Stomach (tissue), 9 donors: Measurements from ENCODE around the gene CYB561D1. TPM values are rescaled to one million over a fixed set of nuclear protein-coding genes. Genes with fewer than 3 reads are reported as not detected.

Experiments used
- DNase-seq, 2 donors: peaks; one replicate each; pipeline versions ENCODE4 v3.0.0 to v3.0.0-alpha.2; 2013 to 2019
- H3K27ac ChIP-seq, 5 donors: fragments of 200-600 bp in 4 of 5; sonication (generic) in 4 of 5; one replicate each; pipeline ENCODE4 v1.5.1; 2013 to 2019; ENCODE audit warnings: mild to moderate bottlenecking in 1 of 5, moderate library complexity in 1 of 5
- H3K27me3 ChIP-seq, 3 donors: fragments of 200-600 bp; sonication (generic); one replicate each; pipeline ENCODE4 v1.5.1; 2017 to 2019; ENCODE audit warnings: mixed run types in 1 of 3
- H3K36me3 ChIP-seq, 4 donors: fragments of 200-600 bp; sonication (generic); 1 replicate in 3 of 4; 2 replicates in 1 of 4; pipeline ENCODE4 v1.5.1; 2016 to 2019
- H3K4me1 ChIP-seq, 4 donors: fragments of 200-600 bp; sonication (generic); one replicate each; pipeline ENCODE4 v1.5.1; 2016 to 2019
- H3K4me3 ChIP-seq, 4 donors: fragments of 200-600 bp; sonication (generic) in 3 of 4; one replicate each; pipeline ENCODE4 v1.5.1; 2016 to 2019; ENCODE audit warnings: mild to moderate bottlenecking in 1 of 4
- H3K9me3 ChIP-seq, 4 donors: fragments of 200-600 bp; sonication (generic); one replicate each; pipeline ENCODE4 v1.5.1; 2016 to 2019
- CTCF ChIP-seq, 7 experiments: fragments of 450-650 bp in 4 of 7; fragments of 200-600 bp in 3 of 7; sonication (generic) in 3 of 7; IDR thresholded peaks; one replicate each; pipeline ENCODE4 v1.5.1; 2016 to 2019; ENCODE audit warnings: antibody characterized with exemption in 7 of 7, control low read depth in 2 of 7, mild to moderate bottlenecking in 1 of 7
- EP300 ChIP-seq: sonication (generic); formaldehyde crosslinking; IDR thresholded peaks from one replicate; pipeline ENCODE4 v1.6.1; 2017; ENCODE audit warnings: antibody characterized with exemption
- POLR2A ChIP-seq, 4 donors: fragments of 450-650 bp; IDR thresholded peaks; one replicate each; pipeline ENCODE4 v1.6.1; 2016; ENCODE audit warnings: antibody characterized with exemption in 4 of 4, control low read depth in 2 of 4, mild to moderate bottlenecking in 1 of 4, moderate library complexity in 1 of 4
- POLR2AphosphoS5 ChIP-seq, 3 donors: sonication (generic); formaldehyde crosslinking; IDR thresholded peaks; one replicate each; pipeline ENCODE4 v1.6.1; 2016; ENCODE audit warnings: antibody characterized with exemption in 3 of 3
- WGBS, 5 donors: extraction: QIAGEN DNeasy Blood & Tissue Kit in 3 of 5; methylation state at CpG; one replicate each; pipeline versions ENCODE4 v1.1.5 to v1.1.7; 2013 to 2018; 5-methylcytosine and 5-hydroxymethylcytosine counted together
- intact Hi-C: fragments of 100-400 bp; cut with DNase I; formaldehyde crosslinking; loops from one replicate; pipeline ENCODE4 v1.15.1; 2023; ENCODE audit warnings: low total_unique reads
- polyA plus RNA-seq, 3 donors: library from polyadenylated mRNA; stranded (reverse); fragments of 200-250 nt; gene quantifications; one replicate each; pipeline ENCODE4 v1.2.3, GENCODE V29; 2013
- total RNA-seq, 5 donors: library from RNA; depleted of rRNA; stranded (reverse); fragments of >200 nt; gene quantifications; one replicate each; pipeline versions ENCODE4 v1.1.0 to v1.2.3, GENCODE V29; 2014 to 2016
- donor health status: healthy with polysubstance abuse.
- donor health status: Bipolar disorder and iron deficiency.
- donor health status: healthy.

Gene CYB561D1
- total and polyA plus RNA-seq, 8 donors: 1.8 to 6.4 (median 2.5) TPM

- no peak for TF ChIP-seq EP300
- TF ChIP-seq POLR2A (IDR thresholded peaks at IDR 0.05): no peak
- TF ChIP-seq CTCF (IDR thresholded peaks at IDR 0.05): no peak
- no peak for TF ChIP-seq POLR2AphosphoS5 (IDR thresholded peaks at IDR 0.05)
- Histone ChIP-seq H3K9me3 (no peaks in the 10 kb centered on the region), H3K4me3 (no peak overlapping the region), H3K4me1 (peaks cover 39 to 89% (median 61%) of the 10 kb centered on the region in 4 donors), H3K27ac (peak overlapping the region in 3 of 5 donors; percentile 15 to 56 (median 16)), H3K36me3 (peaks cover 19 to 48% (median 43%) of the 10 kb centered on the region in 4 donors), H3K27me3 (no peaks in the 10 kb centered on the region)
- intact Hi-C loops: no loop called here
- DNase-seq: no peak
- WGBS, 5 donors: 71 to 87% (median 83%) methylated on average over 7 of the region's 7 CpGs
Measured at GRCh38 chr1:109499081-109499480, 5.2 kb downstream of the CYB561D1 start.

- DNase-seq: peak; percentile 60 to 66
- H3K27ac ChIP-seq: peak overlapping the region in 4 of 5 donors; percentile 16 to 56 (median 34)
- intact Hi-C loops: no loop called here
- no peak for TF ChIP-seq POLR2AphosphoS5 (IDR thresholded peaks at IDR 0.05)
- TF ChIP-seq POLR2A (IDR thresholded peaks at IDR 0.05): no peak
- peak in 3 of 7 experiments; percentile 4 to 26 (median 18) for TF ChIP-seq CTCF (IDR thresholded peaks at IDR 0.05)
- no peak for TF ChIP-seq EP300
- H3K4me3 ChIP-seq: no peak overlapping the region
- WGBS, 5 donors: 50 to 71% (median 60%) methylated on average over 4 of the region's 4 CpGs
- peaks cover 19 to 48% (median 43%) of the 10 kb centered on the region in 4 donors for H3K36me3 ChIP-seq
- H3K27me3 ChIP-seq: no peaks in the 10 kb centered on the region
- no peaks in the 10 kb centered on the region for H3K9me3 ChIP-seq
- peaks cover 37 to 87% (median 58%) of the 10 kb centered on the region in 4 donors for H3K4me1 ChIP-seq
Measured at GRCh38 chr1:109499661-109500536, 6.0 kb downstream of the CYB561D1 start.

- H3K27me3 ChIP-seq: no peaks in the 10 kb centered on the region
- peaks cover 19 to 43% (median 39%) of the 10 kb centered on the region in 4 donors for H3K36me3 ChIP-seq
- H3K27ac ChIP-seq: peak overlapping the region in 4 of 5 donors; percentile 23 to 61 (median 50)
- peaks cover 34 to 79% (median 48%) of the 10 kb centered on the region in 4 donors for H3K4me1 ChIP-seq
- no peaks in the 10 kb centered on the region for H3K9me3 ChIP-seq
- no peak for TF ChIP-seq EP300
- TF ChIP-seq CTCF (IDR thresholded peaks at IDR 0.05): no peak
- no peak for TF ChIP-seq POLR2A (IDR thresholded peaks at IDR 0.05)
- TF ChIP-seq POLR2AphosphoS5 (IDR thresholded peaks at IDR 0.05): no peak
- DNase-seq: peak in 1 of 2 donors; percentile 65
- 35 to 46% (median 43%) methylated on average over 5 of the region's 5 CpGs for WGBS, 5 donors
- H3K4me3 ChIP-seq: no peak overlapping the region
- intact Hi-C loops: no loop called here
Measured at GRCh38 chr1:109500941-109501381, 7.1 kb downstream of the CYB561D1 start.

GRCh38 chr1:109501644-109502363 lies 7.9 kb downstream of the CYB561D1 start:
- Histone ChIP-seq H3K27ac (peak overlapping the region in 4 of 5 donors; percentile 29 to 56 (median 40)), H3K4me3 (no peak overlapping the region), H3K27me3 (no peaks in the 10 kb centered on the region), H3K9me3 (no peaks in the 10 kb centered on the region), H3K4me1 (peaks cover 34 to 77% (median 48%) of the 10 kb centered on the region in 4 donors), H3K36me3 (peaks cover 10 to 35% (median 30%) of the 10 kb centered on the region in 4 donors)
- no peak for DNase-seq
- WGBS, 5 donors: 65 to 78% (median 66%) methylated on average over 5 of the region's 5 CpGs
- TF ChIP-seq CTCF (IDR thresholded peaks at IDR 0.05) (no peak), POLR2A (IDR thresholded peaks at IDR 0.05) (no peak), POLR2AphosphoS5 (IDR thresholded peaks at IDR 0.05) (no peak), EP300 (no peak)
- intact Hi-C loops: no loop called here
